Thyroid gland (tissue), 4 donors: Measurements from ENCODE around the gene CD58. TPM values are rescaled to one million over a fixed set of nuclear protein-coding genes. Genes with fewer than 3 reads are reported as not detected.

Experiments used
- DNase-seq, 2 donors: peaks; one replicate each; pipeline ENCODE4 v3.0.0-alpha.2; 2019
- H3K27ac ChIP-seq, 3 donors: fragments of 200-600 bp; sonication (generic); 1 replicate in 2 of 3; 2 replicates in 1 of 3; pipeline ENCODE4 v1.5.1; 2016 to 2019; ENCODE audit warnings: mild to moderate bottlenecking in 1 of 3, moderate library complexity in 1 of 3
- H3K27me3 ChIP-seq: fragments of 200-600 bp; sonication (generic); one replicate; pipeline ENCODE4 v1.5.1; 2019
- H3K36me3 ChIP-seq, 2 donors: fragments of 200-600 bp; sonication (generic); one replicate each; pipeline ENCODE4 v1.5.1; 2016 to 2019
- H3K4me1 ChIP-seq, 2 donors: fragments of 200-600 bp; sonication (generic); one replicate each; pipeline ENCODE4 v1.5.1; 2017 to 2019
- H3K4me3 ChIP-seq, 3 donors: fragments of 200-600 bp; sonication (generic); replicated peaks in 1 of 3; 1 replicate in 2 of 3; 2 replicates in 1 of 3; pipeline ENCODE4 v1.5.1; 2016; ENCODE audit warnings: mild to moderate bottlenecking in 1 of 3
- H3K9me3 ChIP-seq: fragments of 200-600 bp; sonication (generic); one replicate; pipeline ENCODE4 v1.5.1; 2017
- CTCF ChIP-seq, 6 experiments: fragments of 200-600 bp in 3 of 6; fragments of 450-650 bp in 3 of 6; sonication (generic) in 3 of 6; IDR thresholded peaks; one replicate each; pipeline ENCODE4 v1.5.1; 2016 to 2019; ENCODE audit warnings: antibody characterized with exemption in 6 of 6, mild to moderate bottlenecking in 2 of 6, inconsistent platforms in 1 of 6, moderate library complexity in 1 of 6
- POLR2A ChIP-seq, 2 donors: fragments of 450-650 bp; IDR thresholded peaks; one replicate each; pipeline ENCODE4 v1.6.1; 2017; ENCODE audit warnings: antibody characterized with exemption in 2 of 2, mild to moderate bottlenecking in 2 of 2, moderate library complexity in 1 of 2
- WGBS, 2 donors: methylation state at CpG; one replicate each; pipeline ENCODE4 v1.1.5; 2017; 5-methylcytosine and 5-hydroxymethylcytosine counted together
- intact Hi-C: fragments of 100-400 bp; cut with DNase I; formaldehyde crosslinking; loops from one replicate; pipeline ENCODE4 v1.15.1; 2023
- total RNA-seq, 4 donors: library from RNA; depleted of rRNA; stranded (reverse); fragments of >200 nt; gene quantifications; one replicate each; pipeline ENCODE4 v1.2.3, GENCODE V29; 2016

The CD58 gene
- total RNA-seq, 4 donors from 2014 or later, result 17.5 to 51.9 (median 23.1) TPM

- Histone ChIP-seq H3K9me3 (no peaks in the 10 kb centered on the region), H3K36me3 (no peaks in the 10 kb centered on the region), H3K4me1 (no peaks in the 10 kb centered on the region), H3K4me3 (no peak overlapping the region), H3K27me3 (no peaks in the 10 kb centered on the region), H3K27ac (no peak overlapping the region)
- intact Hi-C loops, result no loop called here
- WGBS, 2 donors, result 62 to 74% methylated on average over 8 of the region's 8 CpGs
- no peak for TF ChIP-seq CTCF (IDR thresholded peaks at IDR 0.05)
- no peak for TF ChIP-seq POLR2A (IDR thresholded peaks at IDR 0.05)
- no peak for DNase-seq
These were observed 55.9 kb downstream of the CD58 start for GRCh38 chr1:116514708-116515525.

- no peak for DNase-seq
- Histone ChIP-seq H3K27me3 (no peaks in the 10 kb centered on the region), H3K4me3 (no peak overlapping the region), H3K4me1 (no peaks in the 10 kb centered on the region), H3K27ac (no peak overlapping the region), H3K36me3 (no peaks in the 10 kb centered on the region), H3K9me3 (no peaks in the 10 kb centered on the region)
- intact Hi-C loops, result no loop called here
- TF ChIP-seq POLR2A (IDR thresholded peaks at IDR 0.05), result no peak
- TF ChIP-seq CTCF (IDR thresholded peaks at IDR 0.05), result no peak
- WGBS, 2 donors, result 69 to 86% methylated on average over 4 of the region's 4 CpGs
These were observed 56.9 kb downstream of the CD58 start for GRCh38 chr1:116513956-116514355.

GRCh38 chr1:116511459-116512019 is 59.3 kb downstream of the CD58 start:
- Histone ChIP-seq H3K36me3 (no peaks in the 10 kb centered on the region), H3K27me3 (no peaks in the 10 kb centered on the region), H3K4me3 (no peak overlapping the region), H3K9me3 (no peaks in the 10 kb centered on the region), H3K4me1 (no peaks in the 10 kb centered on the region), H3K27ac (no peak overlapping the region)
- no peak for DNase-seq
- TF ChIP-seq CTCF (IDR thresholded peaks at IDR 0.05) (no peak), POLR2A (IDR thresholded peaks at IDR 0.05) (no peak)
- 90 to 94% methylated on average over 2 of the region's 2 CpGs for WGBS, 2 donors
- intact Hi-C loops, result no loop called here

- DNase-seq, result no peak
- Histone ChIP-seq H3K9me3 (no peaks in the 10 kb centered on the region), H3K4me1 (no peaks in the 10 kb centered on the region), H3K27ac (no peak overlapping the region), H3K36me3 (no peaks in the 10 kb centered on the region), H3K27me3 (no peaks in the 10 kb centered on the region), H3K4me3 (no peak overlapping the region)
- intact Hi-C loops, result no loop called here
- TF ChIP-seq CTCF (IDR thresholded peaks at IDR 0.05) (no peak), POLR2A (IDR thresholded peaks at IDR 0.05) (no peak)
- 89% methylated on average over 4 of the region's 4 CpGs for WGBS, 2 donors
These were observed 60.5 kb downstream of the CD58 start for GRCh38 chr1:116510361-116510760.
